GM19372 (cell line): ENCODE data around the gene PPP1R37.

Source experiments
- ATAC-seq: cut with Tn5 transposase; IDR thresholded peaks from one replicate; pipeline ENCODE4 v1.9.1; 2021; ENCODE audit warnings: mild to moderate bottlenecking, low read depth, moderate library complexity; ENCODE audit not compliant: unreplicated experiment

The PPP1R37 gene

GRCh38 chr19:45164577-45165335, 71.8 kb downstream of the PPP1R37 start:
- no peak for ATAC-seq

GRCh38 chr19:45166723-45167252, 73.8 kb downstream of the PPP1R37 start:
- no peak for ATAC-seq

DNA sequence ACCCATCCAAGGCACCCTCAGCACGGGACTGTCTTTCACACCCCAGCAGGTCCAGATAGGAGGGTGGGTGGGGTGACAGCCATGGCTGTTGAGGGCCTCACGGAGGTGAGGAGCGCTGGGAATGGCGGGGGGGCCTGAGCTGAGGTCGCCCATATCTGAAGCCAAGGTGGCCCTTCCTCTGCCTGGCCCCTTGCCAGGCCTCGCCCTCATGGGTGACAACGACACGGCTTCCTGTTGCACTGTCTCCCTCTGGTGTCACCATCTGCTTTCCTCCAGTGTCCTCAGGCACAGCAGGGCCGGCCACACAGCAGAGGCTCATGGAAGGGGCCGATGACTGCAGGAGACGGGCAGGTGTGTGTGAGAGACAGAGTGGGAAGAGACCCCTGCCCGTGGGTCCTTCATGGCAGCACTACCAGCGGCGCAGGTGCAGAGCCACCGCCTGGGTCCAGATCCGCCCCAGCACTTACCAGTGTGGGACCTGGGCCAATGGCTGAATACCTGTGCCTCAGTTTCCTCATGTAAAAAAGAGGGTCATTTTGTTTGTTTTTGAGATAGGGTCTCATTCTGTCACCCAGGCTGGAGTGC, 75.9 kb downstream of the PPP1R37 start:
- ATAC-seq, result no peak

- ATAC-seq, result no peak
Observed at GRCh38 chr19:45169602-45170001, 76.6 kb downstream of the PPP1R37 start.

- ATAC-seq, result no peak
Observed at GRCh38 chr19:45170146-45171106, 77.4 kb downstream of the PPP1R37 start.

DNA sequence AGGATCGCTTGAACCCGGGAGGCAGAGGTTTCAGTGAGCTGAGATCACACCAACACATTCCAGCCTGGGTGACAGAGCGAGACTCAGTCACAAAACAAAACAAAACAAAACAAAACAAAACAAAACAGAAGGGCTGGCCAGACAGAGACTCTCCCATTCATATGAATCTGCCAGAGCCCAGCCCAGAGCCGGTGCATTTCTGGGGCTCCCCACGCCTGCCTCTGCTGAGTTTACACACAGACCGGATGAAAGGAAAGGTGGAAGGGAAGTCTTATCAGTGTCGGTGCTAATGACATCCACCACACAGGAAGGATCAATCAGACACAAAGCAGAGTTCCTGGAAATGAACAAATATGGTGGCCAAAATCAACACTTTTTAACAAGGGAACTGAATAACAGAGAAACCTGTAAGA, 78.2 kb downstream of the PPP1R37 start:
- ATAC-seq, result no peak

DNA sequence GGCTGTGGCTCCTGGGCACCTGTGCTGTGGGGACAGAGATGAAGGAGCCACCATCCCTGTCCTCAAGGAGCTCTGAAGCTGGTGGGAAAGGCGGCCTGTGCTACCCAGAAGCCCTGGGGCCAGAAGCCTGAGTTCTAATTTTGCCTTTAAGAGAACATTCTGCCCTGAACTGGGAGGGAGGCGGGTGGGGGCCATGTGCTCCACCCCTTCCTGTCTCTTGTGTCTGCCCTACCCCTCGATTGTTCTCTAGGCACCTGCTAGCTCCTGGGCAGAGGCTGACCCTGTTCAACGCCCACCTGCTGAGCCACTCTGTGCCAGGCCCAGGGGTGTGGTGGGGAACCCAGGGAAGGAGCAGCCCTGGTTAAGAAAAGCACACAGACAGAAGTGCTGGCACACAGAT, 79.2 kb downstream of the PPP1R37 start:
- ATAC-seq, result no peak

GRCh38 chr19:45172611-45173208, 79.7 kb downstream of the PPP1R37 start:
- no peak for ATAC-seq

GRCh38 chr19:45173816-45174215, 80.8 kb downstream of the PPP1R37 start:
- no peak for ATAC-seq

GRCh38 chr19:45175515-45176345, 82.8 kb downstream of the PPP1R37 start:
- no peak for ATAC-seq

DNA sequence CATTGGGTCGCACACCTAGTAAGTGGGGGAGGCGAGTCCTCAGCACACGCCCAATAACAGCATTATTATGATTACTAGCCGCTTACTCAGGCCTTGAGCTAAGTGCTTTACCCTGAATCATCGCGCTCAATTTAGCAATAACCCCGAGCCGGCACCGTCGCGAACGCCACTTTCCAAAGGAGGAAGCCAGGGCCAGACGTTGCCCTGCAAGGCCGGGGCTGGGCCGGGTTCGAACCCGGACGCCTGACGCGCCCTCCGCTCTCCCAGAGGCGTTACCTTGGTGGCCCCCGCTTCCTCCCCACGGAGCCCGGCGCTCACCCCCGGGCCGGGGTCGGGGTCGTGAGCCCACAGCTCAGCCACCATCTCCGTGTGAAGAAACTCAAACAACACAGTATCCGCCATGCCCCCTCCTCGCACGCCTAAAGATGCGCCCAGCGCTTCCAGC, 84.9 kb downstream of the PPP1R37 start, which contains the start of gene TRAPPC6A:
TSS of gene TRAPPC6A (minus strand) at position 421 of the 445 bp plus-strand sequence. CDS start at position 402, 19 bp downstream.
- no peak for ATAC-seq

DNA sequence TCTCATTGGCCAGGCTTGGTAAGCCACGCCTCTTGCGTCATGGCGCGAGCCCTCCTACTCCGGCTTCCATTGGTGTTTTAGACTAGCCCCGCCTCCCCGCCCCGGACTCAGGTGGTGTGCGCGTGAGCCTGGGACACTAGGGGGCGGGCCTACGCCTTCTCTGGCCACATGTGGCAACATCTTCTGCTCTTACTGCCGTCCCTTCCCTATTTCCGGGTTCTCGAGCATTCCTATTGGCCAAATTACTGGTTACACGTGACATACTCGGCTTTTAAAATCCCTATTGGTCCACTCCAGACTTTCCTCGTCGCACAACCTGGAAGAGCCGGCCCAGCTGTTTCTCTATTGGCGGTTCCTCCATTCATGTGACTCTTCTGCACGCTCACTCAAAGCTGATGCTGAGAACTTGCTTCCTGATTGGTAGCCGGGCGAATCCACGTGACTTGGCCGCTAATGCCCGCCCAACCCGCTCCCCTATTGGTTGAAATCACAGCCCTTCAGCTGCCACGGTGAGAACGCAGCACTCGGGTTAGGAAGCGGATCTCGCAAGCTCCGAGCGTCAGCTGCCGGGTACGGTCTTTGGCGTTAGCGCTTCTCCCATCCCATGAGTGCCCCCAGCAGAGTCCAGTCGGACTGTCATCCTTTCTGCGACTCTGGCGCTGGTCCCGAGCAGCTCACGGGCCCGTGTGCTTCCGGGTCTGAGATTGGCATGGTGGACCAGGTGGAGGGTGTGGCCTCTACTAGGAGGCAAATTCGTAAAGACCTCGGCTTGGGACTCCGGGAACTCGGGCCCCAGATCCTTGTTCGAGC, 85.5 kb downstream of the PPP1R37 start, which contains the start of gene BLOC1S3:
TSS of gene BLOC1S3 (plus strand) at position 523 of the 810 bp plus-strand sequence. CDS start 513 bp downstream, outside the sequence.
- peak; percentile 78 for ATAC-seq

- no peak for ATAC-seq
Observed at GRCh38 chr19:45179072-45179891, 86.3 kb downstream of the PPP1R37 start.

DNA sequence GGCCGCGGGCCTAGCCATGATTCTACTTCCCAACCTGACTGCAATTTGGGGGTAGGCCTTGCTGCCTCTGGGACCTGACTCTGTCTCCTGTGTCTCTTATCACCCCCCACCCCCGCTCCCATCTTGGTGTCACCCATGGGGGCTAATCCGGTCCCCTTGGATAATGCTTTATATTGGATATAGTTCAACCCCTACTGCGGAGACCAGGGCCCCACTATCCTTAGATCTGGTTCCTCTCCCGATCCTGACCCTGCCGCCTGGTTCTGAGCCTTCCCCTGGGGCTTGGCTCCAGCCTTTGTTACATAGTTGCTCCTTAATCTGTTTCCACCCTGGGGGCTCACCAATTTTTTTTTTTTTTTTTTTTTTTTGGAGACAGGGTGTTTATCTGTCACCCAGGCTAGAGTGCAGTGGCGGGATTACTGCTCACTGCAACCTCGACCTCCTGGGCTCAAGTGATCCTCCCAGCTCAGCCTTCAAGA, 87.0 kb downstream of the PPP1R37 start:
- ATAC-seq, result no peak

GRCh38 chr19:45180936-45181335, 88.0 kb downstream of the PPP1R37 start:
- no peak for ATAC-seq

GRCh38 chr19:45182758-45183157, 89.8 kb downstream of the PPP1R37 start:
- no peak for ATAC-seq

DNA sequence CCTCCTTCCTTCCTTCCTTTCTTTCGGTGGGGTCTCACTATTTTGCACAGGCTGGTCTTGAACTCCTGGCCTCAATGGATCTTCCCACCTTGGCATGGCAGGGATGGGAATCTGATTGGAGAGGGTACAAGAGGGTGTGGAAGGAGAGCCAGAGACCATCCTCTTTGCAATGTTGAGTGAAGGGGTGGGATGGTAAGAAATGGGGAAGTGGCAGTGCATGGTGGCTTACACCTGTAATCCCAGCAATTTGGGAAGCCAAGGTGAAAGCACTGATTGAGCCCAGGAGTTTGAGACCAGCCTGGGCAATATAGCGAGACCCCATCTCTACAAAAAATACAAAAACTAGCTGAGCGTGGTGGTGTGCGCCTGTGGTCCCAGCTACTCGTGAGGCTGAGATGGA, 91.1 kb downstream of the PPP1R37 start:
- no peak for ATAC-seq
